CD4-positive, alpha-beta T cell treated with Interleukin-15 for 1 hour (primary cell): ENCODE results near the gene TMUB1.

ENCODE experiments used
- DNase-seq: peaks from one replicate; pipeline ENCODE4 v3.0.0-alpha.2; 2020

Gene TMUB1

GRCh38 chr7:151120896-151121295 is 37.6 kb upstream of the TMUB1 start:
- DNase-seq, result no peak

GRCh38 chr7:151119902-151120301 is 36.6 kb upstream of the TMUB1 start:
- DNase-seq, result no peak

- DNase-seq, result no peak
Measured at GRCh38 chr7:151119055-151119415, 35.7 kb upstream of the TMUB1 start.

GRCh38 chr7:151118108-151119054 is 35.1 kb upstream of the TMUB1 start:
- DNase-seq, result no peak

GRCh38 chr7:151117565-151117964 is 34.3 kb upstream of the TMUB1 start:
- DNase-seq, result no peak

GRCh38 chr7:151116603-151117440 is 33.5 kb upstream of the TMUB1 start:
- no peak for DNase-seq

GRCh38 chr7:151115836-151116418 is 32.6 kb upstream of the TMUB1 start:
- no peak for DNase-seq

- DNase-seq, result no peak
Measured at GRCh38 chr7:151115121-151115835, 32.0 kb upstream of the TMUB1 start.

- no peak for DNase-seq
Measured at GRCh38 chr7:151114151-151115090, 31.1 kb upstream of the TMUB1 start.

GRCh38 chr7:151113344-151114150 is 30.3 kb upstream of the TMUB1 start:
- no peak for DNase-seq

- peak; percentile 72 for DNase-seq
Measured at GRCh38 chr7:151110941-151111645, 27.8 kb upstream of the TMUB1 start.

GRCh38 chr7:151110236-151110940 is 27.1 kb upstream of the TMUB1 start:
- no peak for DNase-seq

GRCh38 chr7:151109094-151110048 is 26.1 kb upstream of the TMUB1 start:
- DNase-seq, result no peak

- no peak for DNase-seq
Measured at GRCh38 chr7:151107882-151108281, 24.6 kb upstream of the TMUB1 start.

- no peak for DNase-seq
Measured at GRCh38 chr7:151104411-151105235, 21.3 kb upstream of the TMUB1 start.

- no peak for DNase-seq
Measured at GRCh38 chr7:151103973-151104372, 20.7 kb upstream of the TMUB1 start.

- no peak for DNase-seq
Measured at GRCh38 chr7:151102991-151103390, 19.7 kb upstream of the TMUB1 start.
